ENCODE results near the gene UBC.

UBC gene

DNA sequence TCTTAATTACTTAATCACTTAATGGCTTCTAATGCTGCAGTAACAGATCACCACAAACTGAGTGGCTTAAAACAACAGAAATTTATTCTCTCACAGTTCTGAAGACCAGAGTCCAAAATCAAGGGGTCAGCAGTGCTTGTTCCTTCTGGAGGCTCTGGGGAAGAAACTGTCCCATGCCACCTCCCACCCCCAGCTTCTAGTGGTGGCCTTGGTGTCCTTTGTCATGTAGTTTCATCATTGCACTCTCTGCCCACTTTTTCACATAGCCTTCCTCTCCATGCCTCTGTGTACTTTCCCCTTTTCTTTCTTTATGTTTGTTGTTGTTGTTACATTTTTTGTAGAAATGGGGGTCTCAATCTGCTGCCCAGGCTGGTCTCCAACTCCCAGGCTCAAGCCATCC, 16.1 kb upstream of the UBC start:
- TF ChIP-seq TAF1 (IDR thresholded peaks at IDR 0.05; ENCODE audit: borderline replicate concordance, insufficient read depth, low read length) (no peak), POLR2AphosphoS5 (IDR thresholded peaks at IDR 0.05; ENCODE audit: low read depth, low read length) (no peak), SIN3A (IDR thresholded peaks at IDR 0.05; ENCODE audit: borderline replicate concordance, insufficient read depth, low read length) (no peak), FOXP2 (optimal IDR thresholded peaks at IDR 0.05; ENCODE audit: borderline replicate concordance, extremely low read depth, extremely low read length, insufficient read depth) (no peak)
- TF ChIP-seq, protein P1, sequence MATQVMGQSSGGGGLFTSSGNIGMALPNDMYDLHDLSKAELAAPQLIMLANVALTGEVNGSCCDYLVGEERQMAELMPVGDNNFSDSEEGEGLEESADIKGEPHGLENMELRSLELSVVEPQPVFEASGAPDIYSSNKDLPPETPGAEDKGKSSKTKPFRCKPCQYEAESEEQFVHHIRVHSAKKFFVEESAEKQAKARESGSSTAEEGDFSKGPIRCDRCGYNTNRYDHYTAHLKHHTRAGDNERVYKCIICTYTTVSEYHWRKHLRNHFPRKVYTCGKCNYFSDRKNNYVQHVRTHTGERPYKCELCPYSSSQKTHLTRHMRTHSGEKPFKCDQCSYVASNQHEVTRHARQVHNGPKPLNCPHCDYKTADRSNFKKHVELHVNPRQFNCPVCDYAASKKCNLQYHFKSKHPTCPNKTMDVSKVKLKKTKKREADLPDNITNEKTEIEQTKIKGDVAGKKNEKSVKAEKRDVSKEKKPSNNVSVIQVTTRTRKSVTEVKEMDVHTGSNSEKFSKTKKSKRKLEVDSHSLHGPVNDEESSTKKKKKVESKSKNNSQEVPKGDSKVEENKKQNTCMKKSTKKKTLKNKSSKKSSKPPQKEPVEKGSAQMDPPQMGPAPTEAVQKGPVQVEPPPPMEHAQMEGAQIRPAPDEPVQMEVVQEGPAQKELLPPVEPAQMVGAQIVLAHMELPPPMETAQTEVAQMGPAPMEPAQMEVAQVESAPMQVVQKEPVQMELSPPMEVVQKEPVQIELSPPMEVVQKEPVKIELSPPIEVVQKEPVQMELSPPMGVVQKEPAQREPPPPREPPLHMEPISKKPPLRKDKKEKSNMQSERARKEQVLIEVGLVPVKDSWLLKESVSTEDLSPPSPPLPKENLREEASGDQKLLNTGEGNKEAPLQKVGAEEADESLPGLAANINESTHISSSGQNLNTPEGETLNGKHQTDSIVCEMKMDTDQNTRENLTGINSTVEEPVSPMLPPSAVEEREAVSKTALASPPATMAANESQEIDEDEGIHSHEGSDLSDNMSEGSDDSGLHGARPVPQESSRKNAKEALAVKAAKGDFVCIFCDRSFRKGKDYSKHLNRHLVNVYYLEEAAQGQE (IDR thresholded peaks at IDR 0.05; ENCODE audit: insufficient read depth in 1 of 2, low read depth in 2 of 2, low read length in 2 of 2), result no peak

DNA sequence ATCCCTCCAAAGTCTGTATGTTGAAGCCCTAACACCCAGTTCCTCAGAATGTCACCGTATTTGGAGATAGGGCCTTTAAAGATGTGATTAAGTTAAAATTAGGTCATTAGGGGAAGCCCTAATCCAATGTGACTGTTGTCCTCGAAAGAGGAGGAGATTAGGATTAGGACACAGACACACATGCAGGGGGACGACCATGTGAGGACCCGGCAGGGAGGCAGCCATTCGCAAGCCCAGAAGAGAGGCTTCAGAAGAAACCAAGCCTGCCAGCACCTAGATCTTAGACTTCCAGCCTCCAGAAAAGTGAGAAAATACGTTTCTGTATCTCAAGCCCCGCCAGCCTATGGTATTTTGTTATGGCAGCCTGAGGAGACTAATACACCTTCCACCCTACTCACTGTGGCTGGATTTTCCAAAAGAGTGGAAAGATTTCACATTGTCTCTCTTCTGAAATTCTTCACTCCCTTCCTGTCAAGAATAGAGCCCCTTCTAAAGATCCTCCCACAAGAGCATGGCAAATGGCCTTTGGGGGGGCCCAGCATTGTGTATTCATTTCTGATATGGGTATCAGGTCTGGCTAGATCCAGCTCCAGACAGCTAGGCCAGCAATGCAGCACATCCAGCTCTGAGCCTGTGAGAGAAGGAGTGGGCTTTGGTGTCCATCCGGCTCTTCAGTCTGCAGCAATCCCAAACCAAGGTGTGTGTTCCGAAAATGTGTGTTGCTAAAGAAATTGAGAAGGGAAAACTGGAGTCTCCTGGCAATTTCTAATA, 15.4 kb upstream of the UBC start:
- TF ChIP-seq, protein P1 (IDR thresholded peaks at IDR 0.05; ENCODE audit: insufficient read depth in 1 of 2, low read depth in 2 of 2, low read length in 2 of 2), result no peak
- no peak for TF ChIP-seq FOXP2 (optimal IDR thresholded peaks at IDR 0.05; ENCODE audit: borderline replicate concordance, extremely low read depth, extremely low read length, insufficient read depth)
- TF ChIP-seq SIN3A (IDR thresholded peaks at IDR 0.05; ENCODE audit: borderline replicate concordance, insufficient read depth, low read length), result no peak
- TF ChIP-seq POLR2AphosphoS5 (IDR thresholded peaks at IDR 0.05; ENCODE audit: low read depth, low read length), result no peak
- no peak for TF ChIP-seq TAF1 (IDR thresholded peaks at IDR 0.05; ENCODE audit: borderline replicate concordance, insufficient read depth, low read length)

DNA sequence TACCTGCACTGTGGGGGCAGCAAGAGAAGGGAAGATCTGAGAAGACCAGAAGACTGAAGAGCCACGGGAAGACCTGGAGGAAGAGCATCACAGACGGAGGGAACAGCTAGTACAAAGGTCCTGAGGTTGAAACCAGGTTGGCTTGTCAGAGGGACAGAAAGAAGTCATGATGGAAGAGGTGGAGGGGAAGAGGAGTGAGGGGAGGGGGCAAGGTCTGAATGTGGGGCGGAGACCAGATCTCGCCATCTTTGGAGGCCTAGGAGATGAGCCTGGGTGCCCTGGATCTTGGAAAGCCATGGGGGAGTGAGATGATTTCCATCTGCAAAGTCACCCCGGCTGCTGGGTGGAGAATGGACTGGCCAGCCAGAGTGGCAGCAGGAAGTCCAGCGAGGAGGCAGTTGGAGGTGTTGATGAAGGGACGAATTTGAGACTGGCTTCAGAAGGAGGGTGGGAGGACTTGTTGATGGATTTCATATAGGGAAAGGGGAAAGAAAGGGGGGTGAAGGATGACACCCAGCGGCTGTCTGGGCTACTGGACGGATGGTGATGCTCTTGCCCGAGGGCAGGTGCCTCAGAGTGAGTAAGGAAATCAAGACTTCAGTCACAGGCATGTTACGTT, 14.6 kb upstream of the UBC start:
- no peak for TF ChIP-seq SIN3A (IDR thresholded peaks at IDR 0.05; ENCODE audit: borderline replicate concordance, insufficient read depth, low read length)
- TF ChIP-seq FOXP2 (optimal IDR thresholded peaks at IDR 0.05; ENCODE audit: borderline replicate concordance, extremely low read depth, extremely low read length, insufficient read depth), result no peak
- TF ChIP-seq, protein P1 (IDR thresholded peaks at IDR 0.05; ENCODE audit: insufficient read depth in 1 of 2, low read depth in 2 of 2, low read length in 2 of 2), result no peak
- no peak for TF ChIP-seq POLR2AphosphoS5 (IDR thresholded peaks at IDR 0.05; ENCODE audit: low read depth, low read length)
- no peak for TF ChIP-seq TAF1 (IDR thresholded peaks at IDR 0.05; ENCODE audit: borderline replicate concordance, insufficient read depth, low read length)

DNA sequence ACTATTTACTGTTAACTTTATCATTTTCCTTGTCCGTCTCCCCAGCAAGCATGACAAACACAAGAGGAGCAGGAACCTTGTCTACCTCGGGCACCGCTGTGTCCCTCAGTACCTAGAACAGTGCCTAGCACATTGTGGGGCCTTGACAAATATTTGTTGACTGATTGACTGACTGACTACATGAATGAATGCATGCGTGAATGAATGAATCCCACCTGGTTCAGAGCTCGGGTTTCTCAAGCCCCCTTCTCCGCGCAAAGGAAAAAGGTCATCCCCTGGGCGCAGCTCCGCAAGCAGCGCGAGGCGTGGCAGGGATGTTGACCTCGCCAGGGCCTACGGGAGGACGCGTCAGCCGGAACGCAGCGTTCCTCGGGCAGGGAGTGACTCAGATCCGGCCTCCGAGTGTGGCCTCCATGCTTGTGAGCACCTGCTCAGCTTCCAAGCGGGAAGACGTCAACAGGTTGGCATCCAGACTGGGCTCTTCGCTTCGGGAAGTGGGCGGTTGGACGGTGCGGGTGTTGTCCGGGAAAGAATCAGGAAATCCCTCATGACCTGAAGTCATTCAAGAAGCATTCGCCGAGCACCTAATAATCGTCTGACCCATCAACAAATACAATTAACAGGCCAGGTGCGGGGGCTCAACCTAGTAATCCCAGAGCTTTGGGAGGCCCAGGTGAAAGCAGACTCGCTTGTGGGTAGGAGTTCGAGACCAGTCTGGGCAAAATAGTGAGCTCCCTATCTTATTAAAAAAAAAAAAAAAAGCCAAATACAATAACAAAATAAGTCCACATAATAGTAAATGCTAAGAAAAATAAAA, 13.9 kb upstream of the UBC start:
- TF ChIP-seq TAF1 (IDR thresholded peaks at IDR 0.05; ENCODE audit: borderline replicate concordance, insufficient read depth, low read length) (no peak), SIN3A (IDR thresholded peaks at IDR 0.05; ENCODE audit: borderline replicate concordance, insufficient read depth, low read length) (no peak), POLR2AphosphoS5 (IDR thresholded peaks at IDR 0.05; ENCODE audit: low read depth, low read length) (no peak), FOXP2 (optimal IDR thresholded peaks at IDR 0.05; ENCODE audit: borderline replicate concordance, extremely low read depth, extremely low read length, insufficient read depth) (peak; percentile 96)
- TF ChIP-seq, protein P1 (IDR thresholded peaks at IDR 0.05; ENCODE audit: insufficient read depth in 1 of 2, low read depth in 2 of 2, low read length in 2 of 2), result 0 out of 4 replicates have a peak, but pooled peaks of 1 of the 2 experiments have one; percentile 1

All from PFSK-1 (cell line).